Measurements from ENCODE around the gene ZNF581. TPM values are rescaled to one million over a fixed set of nuclear protein-coding genes. Genes with fewer than 3 reads are reported as not detected.

Gene ZNF581
- total RNA-seq, 1 experiment from 2014 or later = 39.0 TPM

DNA sequence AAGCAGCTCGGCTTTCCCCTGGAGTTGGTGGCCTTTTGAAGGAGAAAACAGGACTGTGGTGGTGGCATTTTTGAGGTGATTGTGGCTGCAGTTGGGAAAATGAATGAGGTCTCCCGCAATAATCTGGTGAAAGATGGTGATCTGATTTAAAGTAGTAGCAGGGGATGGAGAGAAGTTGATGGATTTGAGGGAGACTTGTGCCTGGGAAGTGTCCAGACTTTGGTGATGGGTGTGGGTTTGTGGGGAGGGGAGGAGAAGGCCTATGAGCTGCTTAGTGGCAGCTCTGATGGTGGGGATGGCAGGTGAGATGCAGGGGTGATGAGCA lies 27.6 kb downstream of the ZNF581 start:
- Histone ChIP-seq H3K4me3 (ENCODE audit: low read depth in 2 of 2, low read length in 2 of 2) (no peak overlapping the region), H3K27ac (ENCODE audit: low read length) (peak overlapping the region; percentile 96), H3K4me1 (ENCODE audit: control insufficient read depth, insufficient read depth, low read length) (peaks cover 80% of the 10 kb centered on the region), H3K9me3 (ENCODE audit: control insufficient read depth, insufficient read depth, low read depth, low read length) (no peaks in the 10 kb centered on the region), H3K36me3 (ENCODE audit: control insufficient read depth, insufficient read depth, low read length) (peaks cover 23% of the 10 kb centered on the region), H3K27me3 (ENCODE audit: control insufficient read depth, insufficient read depth, low read length) (no peaks in the 10 kb centered on the region)
- in situ Hi-C loops (cut with HindIII; ENCODE audit: low pct_unique_long_range_greater_than_20kb, low sequenced_read_pairs) (no loop called here), intact Hi-C loops (cut with micrococcal nuclease; ENCODE audit: unreplicated experiment) (no loop called here)
- DNase-seq (ENCODE audit: low read depth, low spot score) (no peak), ATAC-seq (no peak)
- ChIA-PET POLR2A (interaction anchor here (1.8 kb wide), 1 partner anchor 17 kb away, joined by 5 read pairs; the partner anchor contains the start of gene U2AF2), CTCF (interaction anchor here (1.0 kb wide), 1 partner anchor 17 kb away, joined by 3 read pairs; no protein-coding TSS in a partner anchor)
- BruUV-seq (replicated peaks) = no TSS peak
- TF ChIP-seq TCF7L2 (IDR thresholded peaks at IDR 0.05; ENCODE audit: low read depth, low read length) (no peak), SIN3A (IDR thresholded peaks at IDR 0.05; ENCODE audit: borderline replicate concordance, insufficient read depth, low read depth, low read length) (no peak), POLR2AphosphoS5 (IDR thresholded peaks at IDR 0.05; ENCODE audit: low read depth, low read length) (no peak)
- TF ChIP-seq, protein P1, sequence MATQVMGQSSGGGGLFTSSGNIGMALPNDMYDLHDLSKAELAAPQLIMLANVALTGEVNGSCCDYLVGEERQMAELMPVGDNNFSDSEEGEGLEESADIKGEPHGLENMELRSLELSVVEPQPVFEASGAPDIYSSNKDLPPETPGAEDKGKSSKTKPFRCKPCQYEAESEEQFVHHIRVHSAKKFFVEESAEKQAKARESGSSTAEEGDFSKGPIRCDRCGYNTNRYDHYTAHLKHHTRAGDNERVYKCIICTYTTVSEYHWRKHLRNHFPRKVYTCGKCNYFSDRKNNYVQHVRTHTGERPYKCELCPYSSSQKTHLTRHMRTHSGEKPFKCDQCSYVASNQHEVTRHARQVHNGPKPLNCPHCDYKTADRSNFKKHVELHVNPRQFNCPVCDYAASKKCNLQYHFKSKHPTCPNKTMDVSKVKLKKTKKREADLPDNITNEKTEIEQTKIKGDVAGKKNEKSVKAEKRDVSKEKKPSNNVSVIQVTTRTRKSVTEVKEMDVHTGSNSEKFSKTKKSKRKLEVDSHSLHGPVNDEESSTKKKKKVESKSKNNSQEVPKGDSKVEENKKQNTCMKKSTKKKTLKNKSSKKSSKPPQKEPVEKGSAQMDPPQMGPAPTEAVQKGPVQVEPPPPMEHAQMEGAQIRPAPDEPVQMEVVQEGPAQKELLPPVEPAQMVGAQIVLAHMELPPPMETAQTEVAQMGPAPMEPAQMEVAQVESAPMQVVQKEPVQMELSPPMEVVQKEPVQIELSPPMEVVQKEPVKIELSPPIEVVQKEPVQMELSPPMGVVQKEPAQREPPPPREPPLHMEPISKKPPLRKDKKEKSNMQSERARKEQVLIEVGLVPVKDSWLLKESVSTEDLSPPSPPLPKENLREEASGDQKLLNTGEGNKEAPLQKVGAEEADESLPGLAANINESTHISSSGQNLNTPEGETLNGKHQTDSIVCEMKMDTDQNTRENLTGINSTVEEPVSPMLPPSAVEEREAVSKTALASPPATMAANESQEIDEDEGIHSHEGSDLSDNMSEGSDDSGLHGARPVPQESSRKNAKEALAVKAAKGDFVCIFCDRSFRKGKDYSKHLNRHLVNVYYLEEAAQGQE (IDR thresholded peaks at IDR 0.05; ENCODE audit: insufficient read depth in 1 of 2, low read depth in 2 of 2, low read length in 1 of 2) = no peak
- TF ChIP-seq, protein P2, sequence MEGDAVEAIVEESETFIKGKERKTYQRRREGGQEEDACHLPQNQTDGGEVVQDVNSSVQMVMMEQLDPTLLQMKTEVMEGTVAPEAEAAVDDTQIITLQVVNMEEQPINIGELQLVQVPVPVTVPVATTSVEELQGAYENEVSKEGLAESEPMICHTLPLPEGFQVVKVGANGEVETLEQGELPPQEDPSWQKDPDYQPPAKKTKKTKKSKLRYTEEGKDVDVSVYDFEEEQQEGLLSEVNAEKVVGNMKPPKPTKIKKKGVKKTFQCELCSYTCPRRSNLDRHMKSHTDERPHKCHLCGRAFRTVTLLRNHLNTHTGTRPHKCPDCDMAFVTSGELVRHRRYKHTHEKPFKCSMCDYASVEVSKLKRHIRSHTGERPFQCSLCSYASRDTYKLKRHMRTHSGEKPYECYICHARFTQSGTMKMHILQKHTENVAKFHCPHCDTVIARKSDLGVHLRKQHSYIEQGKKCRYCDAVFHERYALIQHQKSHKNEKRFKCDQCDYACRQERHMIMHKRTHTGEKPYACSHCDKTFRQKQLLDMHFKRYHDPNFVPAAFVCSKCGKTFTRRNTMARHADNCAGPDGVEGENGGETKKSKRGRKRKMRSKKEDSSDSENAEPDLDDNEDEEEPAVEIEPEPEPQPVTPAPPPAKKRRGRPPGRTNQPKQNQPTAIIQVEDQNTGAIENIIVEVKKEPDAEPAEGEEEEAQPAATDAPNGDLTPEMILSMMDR (IDR thresholded peaks at IDR 0.05) = no peak

DNA sequence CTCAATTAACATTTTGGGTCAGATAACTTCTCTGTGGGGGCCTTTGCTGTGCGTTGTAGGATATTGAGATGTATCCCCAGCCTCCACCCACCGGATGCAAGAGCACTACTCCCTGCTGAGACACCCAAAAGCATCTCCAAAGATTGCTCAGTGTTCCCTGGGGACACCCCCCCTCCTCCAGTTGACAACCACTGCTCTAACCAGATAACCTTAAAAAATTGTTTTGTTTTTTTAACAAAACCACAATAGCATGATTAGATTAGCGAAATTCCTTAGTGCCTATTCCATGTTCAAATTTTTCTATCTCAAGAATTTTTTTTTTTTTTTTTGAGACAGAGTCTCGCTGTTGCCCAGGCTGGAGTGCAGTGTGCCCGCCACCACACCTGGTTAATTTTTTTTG lies 29.0 kb downstream of the ZNF581 start:
- in situ Hi-C loops (cut with HindIII; ENCODE audit: low pct_unique_long_range_greater_than_20kb, low sequenced_read_pairs) = no loop called here
- Histone ChIP-seq H3K9me3 (ENCODE audit: control insufficient read depth, insufficient read depth, low read depth, low read length) (no peaks in the 10 kb centered on the region), H3K27ac (ENCODE audit: low read length) (peak overlapping the region; percentile 96), H3K4me3 (ENCODE audit: low read depth in 2 of 2, low read length in 2 of 2) (no peak overlapping the region), H3K27me3 (ENCODE audit: control insufficient read depth, insufficient read depth, low read length) (no peaks in the 10 kb centered on the region), H3K36me3 (ENCODE audit: control insufficient read depth, insufficient read depth, low read length) (peaks cover 21% of the 10 kb centered on the region), H3K4me1 (ENCODE audit: control insufficient read depth, insufficient read depth, low read length) (peaks cover 80% of the 10 kb centered on the region)
- BruUV-seq (replicated peaks) = no TSS peak
- TF ChIP-seq SIN3A (IDR thresholded peaks at IDR 0.05; ENCODE audit: borderline replicate concordance, insufficient read depth, low read depth, low read length) (no peak), POLR2AphosphoS5 (IDR thresholded peaks at IDR 0.05; ENCODE audit: low read depth, low read length) (no peak), TCF7L2 (IDR thresholded peaks at IDR 0.05; ENCODE audit: low read depth, low read length) (no peak)
- TF ChIP-seq, protein P2 (IDR thresholded peaks at IDR 0.05) = no peak
- TF ChIP-seq, protein P1 (IDR thresholded peaks at IDR 0.05; ENCODE audit: insufficient read depth in 1 of 2, low read depth in 2 of 2, low read length in 1 of 2) = no peak
- ChIA-PET POLR2A (no interaction called here), CTCF (interaction anchor here (0.7 to 2.3 kb wide), 2 partner anchors 15 to 164 kb away, joined by 4 to 7 read pairs; no protein-coding TSS in a partner anchor)
- no peak for ATAC-seq
- DNase-seq (ENCODE audit: low read depth, low spot score) = no peak
- intact Hi-C loops (cut with micrococcal nuclease; ENCODE audit: unreplicated experiment) = no loop called here
